K562 (cell line): ENCODE data around the gene PKIB. TPM values are rescaled to one million over a fixed set of nuclear protein-coding genes. Genes with fewer than 3 reads are reported as not detected.

Experiments used
- ATAC-seq: fragments of 200-7000 bp; cut with Tn5 transposase; 3 replicates; pipeline ENCODE4 v1.9.1; 2020; ENCODE audit warnings: moderate library complexity
- BruUV-seq: library from RNA; stranded (reverse); fragments of 400-500 nt; replicated peaks from 2 replicates; lab custom pipeline; 2021; lab: Mats Ljungman, UMichigan
- CTCF ChIA-PET: fragments of 300-600 bp; formaldehyde crosslinking; extraction: SDS; loops from one replicate; lab custom pipeline; 2021; ENCODE audit warnings: low intra/inter-chr PET ratio; lab: Yijun Ruan, JAX
- POLR2A ChIA-PET: fragments of 300-600, 350-650 bp; sonication (Branson Sonifier 250); formaldehyde crosslinking; extraction: SDS; loops from one replicate; lab custom pipeline; 2021; ENCODE audit warnings: antibody characterized with exemption, inconsistent platforms; lab: Yijun Ruan, JAX
- DNase-seq, 4 experiments: peaks; one replicate each; pipeline versions ENCODE4 v3.0.0 to v3.0.0-alpha.2; 2011 to 2018; ENCODE audit warnings: low spot score in 3 of 4, mixed read lengths in 3 of 4; ENCODE audit errors: extremely low read depth in 1 of 4
- FAIRE-seq: peaks from 2 replicates; lab custom pipeline; 2011; peaks lifted over from hg19 to GRCh38; lab: Jason Lieb, UNC
- H2AFZ ChIP-seq: 2 replicates; pipeline ENCODE4 v1.6.0; 2011; ENCODE audit warnings: low read depth, low read length, control low read depth, inconsistent platforms
- H3K27ac ChIP-seq: fragments of 200-600 bp; 3 replicates; pipeline ENCODE4 v1.8.0; 2011; ENCODE audit warnings: low read depth, mild to moderate bottlenecking, control low read depth, inconsistent platforms, low read length, moderate library complexity, mixed read lengths; ENCODE audit errors: extremely low read depth
- H3K27me3 ChIP-seq, 2 experiments: fragments of 300-600 bp in 1 of 2; 2 replicates in 1 of 2; 3 replicates in 1 of 2; pipeline versions ENCODE4 v1.6.0 to v1.8.0; 2011; ENCODE audit warnings: inconsistent platforms in 2 of 2, low read length in 2 of 2, mild to moderate bottlenecking in 1 of 2, mixed read lengths in 1 of 2, moderate library complexity in 1 of 2; ENCODE audit not compliant: control insufficient read depth in 2 of 2, insufficient read depth in 2 of 2
- H3K36me3 ChIP-seq: fragments of 300-600 bp; 3 replicates; pipeline ENCODE4 v1.8.0; 2011; ENCODE audit warnings: mild to moderate bottlenecking, low read length, inconsistent platforms; ENCODE audit not compliant: control insufficient read depth, insufficient read depth
- H3K4me1 ChIP-seq, 2 experiments: fragments of 200-600 bp in 1 of 2; replicated peaks in 1 of 2; 2 replicates in 1 of 2; 3 replicates in 1 of 2; pipeline versions ENCODE4 v1.5.1 to v1.8.0; 2011; ENCODE audit warnings: inconsistent platforms in 2 of 2, low read length in 2 of 2, mild to moderate bottlenecking in 1 of 2, mixed read lengths in 1 of 2, moderate library complexity in 1 of 2; ENCODE audit not compliant: control insufficient read depth in 2 of 2, insufficient read depth in 2 of 2
- H3K4me2 ChIP-seq: 2 replicates; pipeline ENCODE4 v1.6.1; 2011; ENCODE audit warnings: low read length, control low read depth, inconsistent platforms, mixed read lengths; ENCODE audit not compliant: insufficient read depth
- H3K4me3 ChIP-seq: fragments of 200-600 bp; sonication (generic), shearing (Covaris generic); 2 replicates; pipeline ENCODE4 v1.5.1; 2016; ENCODE audit warnings: control low read depth, inconsistent platforms
- H3K79me2 ChIP-seq: fragments of 200-600 bp; 3 replicates; pipeline ENCODE4 v1.8.0; 2011; ENCODE audit warnings: low read length, inconsistent platforms; ENCODE audit not compliant: control insufficient read depth, insufficient read depth
- H3K9ac ChIP-seq, 2 experiments: 2 replicates each; pipeline versions ENCODE4 v1.6.0 to v1.6.1; 2011; ENCODE audit warnings: low read depth in 2 of 2, low read length in 2 of 2, control low read depth in 1 of 2, inconsistent platforms in 1 of 2, mild to moderate bottlenecking in 1 of 2, mixed read lengths in 1 of 2; ENCODE audit not compliant: insufficient read depth in 1 of 2
- H3K9me1 ChIP-seq: one replicate; pipeline ENCODE4 v1.6.0; 2011; ENCODE audit warnings: inconsistent platforms, mild to moderate bottlenecking, low read length, moderate library complexity; ENCODE audit not compliant: control insufficient read depth, insufficient read depth
- H3K9me3 ChIP-seq: replicated peaks from 2 replicates; pipeline ENCODE4 v1.5.1; 2011; ENCODE audit warnings: low read depth, low read length, inconsistent platforms; ENCODE audit not compliant: control insufficient read depth, insufficient read depth
- H4K20me1 ChIP-seq: replicated peaks from 2 replicates; pipeline ENCODE4 v1.6.1; 2011; ENCODE audit warnings: low read length, inconsistent platforms, mixed read lengths; ENCODE audit not compliant: control insufficient read depth, insufficient read depth
- CTCF ChIP-seq, 3 experiments: IDR thresholded peaks in 2 of 3; conservative IDR thresholded peaks in 1 of 3; 2 replicates each; pipeline ENCODE4 v1.5.1; 2011 to 2012; ENCODE audit warnings: low read length in 3 of 3, mild to moderate bottlenecking in 3 of 3, control low read depth in 2 of 3, improper control_type of control experiment in 1 of 3, inconsistent platforms in 1 of 3, low read depth in 1 of 3, mixed read lengths in 1 of 3, moderate library complexity in 1 of 3; ENCODE audit not compliant: insufficient read depth in 2 of 3
- DEAF1 ChIP-seq: fragments of 450-650 bp; formaldehyde crosslinking; IDR thresholded peaks from 2 replicates; pipeline ENCODE4 v1.4.0; 2020; ENCODE audit warnings: mild to moderate bottlenecking, moderate library complexity
- MAZ ChIP-seq, 2 experiments: fragments of 450-650 bp in 1 of 2; sonication (generic) in 1 of 2; formaldehyde crosslinking; IDR thresholded peaks in 1 of 2; conservative IDR thresholded peaks in 1 of 2; 2 replicates each; pipeline versions ENCODE4 v1.4.0 to v1.5.0; 2020; ENCODE audit warnings: mild to moderate bottlenecking in 1 of 2, missing genetic modification reagents in 1 of 2
- RAD21 ChIP-seq, 2 experiments: fragments of 250-450 bp in 1 of 2; fragments of 450-650 bp in 1 of 2; sonication (Bioruptor Pico) in 1 of 2; formaldehyde crosslinking in 1 of 2; IDR thresholded peaks in 1 of 2; conservative IDR thresholded peaks in 1 of 2; 2 replicates each; pipeline versions ENCODE4 v1.4.0 to v1.8.0; 2020 to 2022; ENCODE audit warnings: mild to moderate bottlenecking in 2 of 2, moderate library complexity in 1 of 2
- SMC3 ChIP-seq: conservative IDR thresholded peaks from 2 replicates; pipeline ENCODE4 v1.6.1; 2011; ENCODE audit warnings: low read depth, low read length, improper control_type of control experiment; ENCODE audit not compliant: insufficient read depth
- ZNF217 ChIP-seq: sonication (generic); formaldehyde crosslinking; IDR thresholded peaks from 2 replicates; pipeline ENCODE4 v1.8.0; 2022; ENCODE audit warnings: mild to moderate bottlenecking, missing genetic modification reagents
- WGBS: fragments of 100-300 bp; shearing (Covaris generic); methylation state at CpG from one replicate; pipeline ENCODE4 v1.1.6; 2016; ENCODE audit warnings: low coverage, mixed read lengths; ENCODE audit not compliant: insufficient coverage; ENCODE audit errors: missing lambda C conversion rate; 5-methylcytosine and 5-hydroxymethylcytosine counted together
- in situ Hi-C: fragments of 300-500 bp; cut with MboI; formaldehyde crosslinking; loops from 4 replicates; pipeline ENCODE4 v1.15.0; 2018; ENCODE audit warnings: inconsistent platforms, mixed read lengths
- intact Hi-C: fragments of 100-400 bp; cut with micrococcal nuclease; formaldehyde crosslinking; loops from 2 replicates; pipeline ENCODE4 v1.14.2; 2022
- polyA plus RNA-seq, 8 experiments: library from polyadenylated mRNA; depleted of rRNA in 4 of 8; stranded (reverse) in 5 of 8; unstranded in 3 of 8; fragments of >200 nt; fragmentation: Nextera tagmentation in 2 of 8; fragmentation: Illumina TruSeq in 1 of 8; extraction: Ambion mirVana in 2 of 8; extraction: Trizol in 1 of 8; gene quantifications; 2 replicates each; pipeline versions ENCODE4 v1.2.1 to v1.2.3, GENCODE V29; 2011 to 2014; ENCODE audit warnings: inconsistent platforms in 1 of 8, missing spikeins in 1 of 8
- total RNA-seq, 7 experiments: library from RNA; depleted of rRNA in 6 of 7; stranded (reverse); fragments of >200 nt in 6 of 7; fragmentation: Illumina TruSeq in 2 of 7; extraction: Trizol in 2 of 7; gene quantifications; 2 replicates each; pipeline versions ENCODE4 v1.2.1 to v1.2.3, GENCODE V29; 2011 to 2021; ENCODE audit warnings: low replicate concordance in 1 of 7
- TF ChIP-seq, protein P1 (sequence below), 2 experiments: fragments of 450-650 bp; formaldehyde crosslinking in 1 of 2; IDR thresholded peaks; 2 replicates each; pipeline versions ENCODE4 v1.4.0 to v1.6.1; 2014 to 2020; ENCODE audit warnings: mild to moderate bottlenecking in 2 of 2, borderline replicate concordance in 1 of 2, low read depth in 1 of 2

The PKIB gene
- total and polyA plus RNA-seq, 9 of the 15 experiments (the other 6 are each of a cell fraction or from before 2014, with no cell fraction given): 14.8 to 37.5 (median 27.4) TPM

DNA sequence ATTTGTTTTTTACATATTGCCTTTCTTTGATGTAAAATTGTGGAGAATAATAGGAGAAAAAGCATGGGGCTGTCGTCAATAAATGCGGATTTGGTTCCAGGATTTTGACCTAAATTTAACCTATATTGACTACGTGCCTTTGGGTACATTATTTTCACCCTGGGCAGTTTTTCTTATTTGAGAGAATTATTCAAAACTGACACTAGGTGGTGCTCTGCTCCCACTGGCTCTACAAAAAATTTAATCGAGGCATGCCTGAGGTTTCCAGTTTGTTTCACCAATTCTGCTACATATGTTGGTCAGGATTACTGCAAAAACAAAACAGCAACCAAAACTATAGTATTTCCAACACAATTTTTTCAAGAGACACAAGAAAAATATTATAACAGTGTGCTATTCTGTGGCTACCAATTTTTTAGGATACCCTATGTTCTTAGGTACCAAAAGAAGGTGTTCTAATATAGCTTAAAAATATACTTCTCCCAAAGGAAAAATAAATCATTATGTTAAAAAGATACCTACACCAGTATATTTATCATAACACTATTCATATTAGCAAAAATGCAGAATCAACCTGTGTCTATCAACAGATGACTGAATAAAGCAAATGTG is 120.7 kb downstream of the PKIB start:
- no TSS peak for BruUV-seq
- Histone ChIP-seq H4K20me1 (no peaks in the 10 kb centered on the region), H3K4me1 (no peaks in the 10 kb centered on the region), H3K79me2 (no peaks in the 10 kb centered on the region), H3K4me3 (no peak overlapping the region), H3K9me3 (no peaks in the 10 kb centered on the region), H3K4me2 (no peak overlapping the region), H3K36me3 (no peaks in the 10 kb centered on the region), H3K9me1 (no peaks in the 10 kb centered on the region), H3K9ac (no peak overlapping the region), H3K27ac (no peak overlapping the region), H3K27me3 (no peaks in the 10 kb centered on the region), H2AFZ (no peak overlapping the region)
- peak; percentile 59 for FAIRE-seq
- in situ Hi-C loops: loop anchor here (25.0 kb wide), 1 partner anchor 581 kb away; no protein-coding TSS in a partner anchor
- ChIA-PET POLR2A (interaction anchor here (1.5 kb wide), 1 partner anchor 108 kb away, joined by 3 read pairs; no protein-coding TSS in a partner anchor), CTCF (interaction anchor here (0.8 to 3.6 kb wide), 2 partner anchors 108 to 585 kb away, joined by 3 to 34 read pairs; no protein-coding TSS in a partner anchor)
- peak; percentile 74 for ATAC-seq
- intact Hi-C loops: loop anchor here (1.0 to 5.0 kb wide), 4 partner anchors 108 to 986 kb away; no protein-coding TSS in a partner anchor
- 4% methylated on average over 4 of the region's 4 CpGs for WGBS
- peak in 3 of 4 experiments; percentile 31 to 57 (median 32) for DNase-seq
- TF ChIP-seq DEAF1 (peak; percentile 67), CTCF (IDR thresholded peaks at IDR 0.05 in 2 of 3, conservative IDR thresholded peaks at IDR 0.05 in 1 of 3; ENCODE audit: insufficient read depth in 2 of 3, low read depth in 1 of 3, low read length in 3 of 3) (peak; percentile 57 to 82 (median 59)), ZNF217 (CRISPR knock-in tag) (no peak), SMC3 (0 out of 2 replicates have a peak, but pooled peaks have one; percentile 16), RAD21 (CRISPR knock-in tag; conservative IDR thresholded peaks at IDR 0.05 in 1 of 2, IDR thresholded peaks at IDR 0.05 in 1 of 2) (peak; percentile 81 to 83), MAZ (CRISPR knock-in tag; conservative IDR thresholded peaks at IDR 0.05 in 1 of 2, IDR thresholded peaks at IDR 0.05 in 1 of 2) (0 out of 4 replicates have a peak, but pooled peaks of 1 of the 2 experiments have one; percentile 28)
- TF ChIP-seq, protein P1, sequence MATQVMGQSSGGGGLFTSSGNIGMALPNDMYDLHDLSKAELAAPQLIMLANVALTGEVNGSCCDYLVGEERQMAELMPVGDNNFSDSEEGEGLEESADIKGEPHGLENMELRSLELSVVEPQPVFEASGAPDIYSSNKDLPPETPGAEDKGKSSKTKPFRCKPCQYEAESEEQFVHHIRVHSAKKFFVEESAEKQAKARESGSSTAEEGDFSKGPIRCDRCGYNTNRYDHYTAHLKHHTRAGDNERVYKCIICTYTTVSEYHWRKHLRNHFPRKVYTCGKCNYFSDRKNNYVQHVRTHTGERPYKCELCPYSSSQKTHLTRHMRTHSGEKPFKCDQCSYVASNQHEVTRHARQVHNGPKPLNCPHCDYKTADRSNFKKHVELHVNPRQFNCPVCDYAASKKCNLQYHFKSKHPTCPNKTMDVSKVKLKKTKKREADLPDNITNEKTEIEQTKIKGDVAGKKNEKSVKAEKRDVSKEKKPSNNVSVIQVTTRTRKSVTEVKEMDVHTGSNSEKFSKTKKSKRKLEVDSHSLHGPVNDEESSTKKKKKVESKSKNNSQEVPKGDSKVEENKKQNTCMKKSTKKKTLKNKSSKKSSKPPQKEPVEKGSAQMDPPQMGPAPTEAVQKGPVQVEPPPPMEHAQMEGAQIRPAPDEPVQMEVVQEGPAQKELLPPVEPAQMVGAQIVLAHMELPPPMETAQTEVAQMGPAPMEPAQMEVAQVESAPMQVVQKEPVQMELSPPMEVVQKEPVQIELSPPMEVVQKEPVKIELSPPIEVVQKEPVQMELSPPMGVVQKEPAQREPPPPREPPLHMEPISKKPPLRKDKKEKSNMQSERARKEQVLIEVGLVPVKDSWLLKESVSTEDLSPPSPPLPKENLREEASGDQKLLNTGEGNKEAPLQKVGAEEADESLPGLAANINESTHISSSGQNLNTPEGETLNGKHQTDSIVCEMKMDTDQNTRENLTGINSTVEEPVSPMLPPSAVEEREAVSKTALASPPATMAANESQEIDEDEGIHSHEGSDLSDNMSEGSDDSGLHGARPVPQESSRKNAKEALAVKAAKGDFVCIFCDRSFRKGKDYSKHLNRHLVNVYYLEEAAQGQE (IDR thresholded peaks at IDR 0.05; ENCODE audit: borderline replicate concordance): peak; percentile 63
- TF ChIP-seq, protein P1 (CRISPR knock-in tag; IDR thresholded peaks at IDR 0.05; ENCODE audit: low read depth): no peak
